ENCODE measurements around the gene EIPR1. TPM values are rescaled to one million over a fixed set of nuclear protein-coding genes. Genes with fewer than 3 reads are reported as not detected.

The EIPR1 gene
- total and polyA plus RNA-seq, 2 donors (not counting 3 experiments of a cell fraction or from before 2014, with no cell fraction given), result 30.8 to 57.3 TPM

DNA sequence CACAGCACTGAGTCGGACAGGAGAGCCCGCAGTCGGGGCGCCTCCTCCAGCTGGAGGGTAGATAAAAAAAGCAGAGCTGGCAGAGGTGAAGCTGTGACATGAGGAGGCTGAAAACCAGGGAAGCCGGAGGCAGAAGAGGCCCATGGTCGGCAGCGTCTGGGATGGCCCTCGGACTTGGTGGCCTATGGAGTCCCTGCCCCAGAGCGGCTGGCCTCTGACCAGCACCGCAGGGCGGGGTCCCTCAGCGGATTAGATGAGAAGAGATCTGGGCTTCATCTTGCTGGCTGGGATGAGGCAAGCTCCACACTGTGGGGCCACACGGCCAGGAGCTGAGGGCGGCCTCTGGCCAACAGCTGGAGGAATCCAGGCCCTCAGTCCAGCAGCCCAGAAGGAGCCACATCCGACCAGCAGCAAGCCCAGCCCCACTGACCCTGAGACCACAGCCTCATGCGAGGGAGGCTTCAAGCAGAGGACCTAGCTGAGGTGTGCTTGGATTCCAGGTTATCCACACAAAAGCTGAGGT, 174.1 kb downstream of the EIPR1 start:
- dilution Hi-C loops (cut with MboI; ENCODE audit: extremely low pct_ligation_motif_present, low sequenced_read_pairs), result no loop called here
- intact Hi-C loops (cut with micrococcal nuclease), result no loop called here

GRCh38 chr2:3202926-3203325, 174.7 kb downstream of the EIPR1 start:
- no peaks in the 10 kb centered on the region for H3K9me3 ChIP-seq (replicated peaks; ENCODE audit: control insufficient read depth, insufficient read depth, low read length)
- no peaks in the 10 kb centered on the region for H3K4me1 ChIP-seq (ENCODE audit: control insufficient read depth, extremely low read depth, insufficient read depth, low read length)
- DNase-seq (ENCODE audit: low read depth, low spot score) (no peak), FAIRE-seq (no peak)
- no peaks in the 10 kb centered on the region for H3K27me3 ChIP-seq (ENCODE audit: control insufficient read depth in 2 of 2, insufficient read depth in 2 of 2, low read length in 2 of 2)
- dilution Hi-C loops (cut with MboI; ENCODE audit: extremely low pct_ligation_motif_present, low sequenced_read_pairs) (no loop called here), intact Hi-C loops (cut with micrococcal nuclease) (no loop called here)
- no peaks in the 10 kb centered on the region for H3K9me1 ChIP-seq (replicated peaks; ENCODE audit: control insufficient read depth, extremely low read depth, insufficient read depth, low read length)
- H3K27ac ChIP-seq (ENCODE audit: insufficient read depth, low read depth, low read length), result no peak overlapping the region
- no peak overlapping the region for H3K4me3 ChIP-seq (replicated peaks in 1 of 3; ENCODE audit: insufficient read depth in 1 of 3, low read depth in 1 of 3, low read length in 3 of 3)
- H3K36me3 ChIP-seq (ENCODE audit: control insufficient read depth in 2 of 2, extremely low read depth in 1 of 2, insufficient read depth in 2 of 2, low read length in 2 of 2), result no peaks in the 10 kb centered on the region
- no peaks in the 10 kb centered on the region for H4K20me1 ChIP-seq (replicated peaks; ENCODE audit: control insufficient read depth, extremely low read depth, insufficient read depth, low read length)
- no peak overlapping the region for H2AFZ ChIP-seq (ENCODE audit: low read depth, low read length)
- H3K4me2 ChIP-seq (ENCODE audit: insufficient read depth, low read length), result no peak overlapping the region
- TF ChIP-seq POLR2AphosphoS5 (IDR thresholded peaks at IDR 0.05; ENCODE audit: insufficient read depth, low read depth, low read length), result no peak
- no peak for TF ChIP-seq GATA2 (IDR thresholded peaks at IDR 0.05; ENCODE audit: insufficient read depth, insufficient read length, low read depth, low read length)
- no peak for TF ChIP-seq JUN (IDR thresholded peaks at IDR 0.05; ENCODE audit: borderline replicate concordance, insufficient read depth, insufficient read length, low read depth)
- TF ChIP-seq FOS (IDR thresholded peaks at IDR 0.05; ENCODE audit: borderline replicate concordance, insufficient read depth, low read length), result no peak
- no peak for TF ChIP-seq POLR2A (IDR thresholded peaks at IDR 0.05; ENCODE audit: low read depth, low read length)
- TF ChIP-seq MYC (IDR thresholded peaks at IDR 0.05; ENCODE audit: low read depth, low read length), result no peak
- TF ChIP-seq CTCF (IDR thresholded peaks at IDR 0.05; ENCODE audit: extremely low read depth in 1 of 2, insufficient read depth in 1 of 2, low read depth in 1 of 2, low read length in 2 of 2), result no peak
- TF ChIP-seq EZH2 (IDR thresholded peaks at IDR 0.05; ENCODE audit: borderline replicate concordance, low read depth, low read length, severe bottlenecking), result no peak
- no peak for TF ChIP-seq MAX (IDR thresholded peaks at IDR 0.05; ENCODE audit: insufficient read depth, insufficient read length)
- H3K9ac ChIP-seq (replicated peaks; ENCODE audit: extremely low read depth, insufficient read depth, low read length), result no peak overlapping the region
- ChIA-PET POLR2A (no interaction called here), CTCF (no interaction called here)
- no peaks in the 10 kb centered on the region for H3K79me2 ChIP-seq (ENCODE audit: control insufficient read depth, insufficient read depth, low read length)
- BruUV-seq (replicated peaks), result no TSS peak

More for the DNA sequence above, 174.1 kb downstream of the EIPR1 start:
- Histone ChIP-seq H3K9me3 (replicated peaks; ENCODE audit: control insufficient read depth, insufficient read depth, low read length) (no peaks in the 10 kb centered on the region), H3K9me1 (replicated peaks; ENCODE audit: control insufficient read depth, extremely low read depth, insufficient read depth, low read length) (no peaks in the 10 kb centered on the region), H3K9ac (replicated peaks; ENCODE audit: extremely low read depth, insufficient read depth, low read length) (no peak overlapping the region), H4K20me1 (replicated peaks; ENCODE audit: control insufficient read depth, extremely low read depth, insufficient read depth, low read length) (no peaks in the 10 kb centered on the region), H3K79me2 (ENCODE audit: control insufficient read depth, insufficient read depth, low read length) (no peaks in the 10 kb centered on the region), H3K27ac (ENCODE audit: insufficient read depth, low read depth, low read length) (no peak overlapping the region), H3K4me3 (replicated peaks in 1 of 3; ENCODE audit: insufficient read depth in 1 of 3, low read depth in 1 of 3, low read length in 3 of 3) (no peak overlapping the region), H3K4me1 (ENCODE audit: control insufficient read depth, extremely low read depth, insufficient read depth, low read length) (no peaks in the 10 kb centered on the region), H3K36me3 (ENCODE audit: control insufficient read depth in 2 of 2, extremely low read depth in 1 of 2, insufficient read depth in 2 of 2, low read length in 2 of 2) (no peaks in the 10 kb centered on the region), H3K27me3 (ENCODE audit: control insufficient read depth in 2 of 2, insufficient read depth in 2 of 2, low read length in 2 of 2) (no peaks in the 10 kb centered on the region), H2AFZ (ENCODE audit: low read depth, low read length) (no peak overlapping the region), H3K4me2 (ENCODE audit: insufficient read depth, low read length) (no peak overlapping the region)
- DNase-seq (ENCODE audit: low read depth, low spot score) (no peak), FAIRE-seq (no peak)
- TF ChIP-seq MAX (IDR thresholded peaks at IDR 0.05; ENCODE audit: insufficient read depth, insufficient read length) (no peak), GATA2 (IDR thresholded peaks at IDR 0.05; ENCODE audit: insufficient read depth, insufficient read length, low read depth, low read length) (no peak), MYC (IDR thresholded peaks at IDR 0.05; ENCODE audit: low read depth, low read length) (no peak)
- POLR2A ChIA-PET, result no interaction called here
- CTCF ChIA-PET, result no interaction called here
- no TSS peak for BruUV-seq (replicated peaks)
